GM12878 (cell line): ENCODE measurements around the gene LAMA4.

Source experiments
- CTCF ChIP-seq, 3 experiments: IDR thresholded peaks in 2 of 3; conservative IDR thresholded peaks in 1 of 3; 2 replicates each; pipeline ENCODE4 v1.5.1; 2011; ENCODE audit warnings: low read depth in 3 of 3, low read length in 3 of 3, mild to moderate bottlenecking in 3 of 3, control low read depth in 2 of 3, moderate library complexity in 2 of 3, inconsistent platforms in 1 of 3, mixed read lengths in 1 of 3; ENCODE audit not compliant: control insufficient read depth in 2 of 3, insufficient read depth in 1 of 3; ENCODE audit errors: extremely low read depth in 1 of 3
- POLR2A ChIP-seq: IDR thresholded peaks from 2 replicates; pipeline ENCODE4 v1.6.1; 2011; ENCODE audit warnings: low read depth, mild to moderate bottlenecking, low read length

- TF ChIP-seq POLR2A (no peak), CTCF (IDR thresholded peaks at IDR 0.05 in 2 of 3, conservative IDR thresholded peaks at IDR 0.05 in 1 of 3; ENCODE audit: control insufficient read depth in 2 of 3, extremely low read depth in 1 of 3, insufficient read depth in 1 of 3, low read depth in 3 of 3, low read length in 3 of 3) (no peak)
These were observed 126.2 kb downstream of the LAMA4 start for GRCh38 chr6:112128208-112128607.
